Left kidney (tissue), 2 donors: ENCODE results near the gene ELOA. TPM values are rescaled to one million over a fixed set of nuclear protein-coding genes. Genes with fewer than 3 reads are reported as not detected.
"Not testable (repeated sequence)": the region's sequence is repeated elsewhere in the genome, so short reads cannot be mapped to it uniquely, and the experiment has no call there.

ENCODE experiments used
- DNase-seq: peaks from one replicate; pipeline ENCODE4 v3.0.0-alpha.2; 2013
- polyA plus RNA-seq: library from polyadenylated mRNA; unstranded; fragments of 120-200 nt; gene quantifications from one replicate; pipeline ENCODE4 v1.2.1, GENCODE V29; 2013; ENCODE audit not compliant: insufficient read length

ELOA gene
- polyA plus RNA-seq, 1 donor: 38.1 TPM

DNA sequence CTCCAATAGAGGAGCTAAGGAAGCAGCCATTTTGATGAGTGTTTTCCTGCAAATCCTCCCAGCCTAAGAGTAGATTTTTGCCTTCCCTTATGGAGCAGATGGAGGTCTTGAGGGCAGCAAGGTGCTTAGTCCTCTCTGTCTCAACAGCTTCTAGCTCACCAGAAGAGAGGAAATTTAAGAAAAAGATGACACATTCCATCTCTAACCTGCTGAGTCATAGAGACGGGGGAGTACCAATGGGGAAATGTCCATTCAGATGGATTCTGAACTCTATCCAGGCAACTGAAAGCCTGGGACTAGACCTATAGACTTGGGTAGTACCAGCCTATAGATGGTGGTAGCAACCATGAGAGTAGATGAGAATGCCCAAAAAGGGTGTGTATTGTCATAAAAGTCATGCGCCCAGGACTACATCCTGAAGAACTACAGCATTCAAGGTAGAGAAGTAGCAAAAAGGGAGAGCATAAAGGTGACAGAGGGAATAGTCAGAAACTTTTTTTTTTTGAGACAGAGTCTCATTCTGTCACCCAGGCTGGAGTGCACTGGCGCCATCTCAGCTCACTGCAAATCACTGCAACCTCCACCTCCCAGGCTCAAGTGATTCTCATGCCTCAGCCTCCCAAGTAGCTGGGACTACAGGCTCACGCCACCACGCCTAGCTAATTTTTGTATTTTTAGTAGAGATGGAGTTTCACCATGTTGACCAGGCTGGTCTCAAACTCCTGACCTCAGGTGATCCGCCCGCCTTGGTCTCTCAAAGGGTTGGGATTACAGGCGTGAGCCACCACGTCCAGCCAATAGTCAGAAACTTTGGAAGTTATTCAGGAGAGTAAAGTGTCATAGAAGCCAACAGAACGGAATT is 10.7 kb upstream of the ELOA start:
- no peak for DNase-seq

DNA sequence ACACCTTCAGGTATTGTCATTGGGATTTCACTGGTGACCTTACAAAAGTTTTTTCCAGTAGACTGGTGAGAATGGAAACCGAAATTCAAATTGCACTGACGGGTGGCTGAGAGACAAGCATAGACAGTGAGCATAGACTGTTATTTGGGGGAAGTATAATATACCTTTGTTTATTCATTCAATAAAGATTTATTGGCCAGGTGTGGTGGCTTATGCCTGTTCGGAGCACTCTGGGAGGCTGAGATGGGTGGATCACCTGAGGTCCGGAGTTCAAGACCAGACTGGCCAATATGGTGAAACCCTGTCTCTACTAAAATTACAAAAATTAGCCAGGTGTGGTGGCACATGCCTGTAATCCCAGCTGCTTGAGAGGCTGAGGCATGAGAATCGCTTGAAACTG is 10.0 kb upstream of the ELOA start:
- DNase-seq: not testable (repeated sequence)

GRCh38 chr1:23736437-23737134 is 6.7 kb upstream of the ELOA start:
- no peak for DNase-seq

DNA sequence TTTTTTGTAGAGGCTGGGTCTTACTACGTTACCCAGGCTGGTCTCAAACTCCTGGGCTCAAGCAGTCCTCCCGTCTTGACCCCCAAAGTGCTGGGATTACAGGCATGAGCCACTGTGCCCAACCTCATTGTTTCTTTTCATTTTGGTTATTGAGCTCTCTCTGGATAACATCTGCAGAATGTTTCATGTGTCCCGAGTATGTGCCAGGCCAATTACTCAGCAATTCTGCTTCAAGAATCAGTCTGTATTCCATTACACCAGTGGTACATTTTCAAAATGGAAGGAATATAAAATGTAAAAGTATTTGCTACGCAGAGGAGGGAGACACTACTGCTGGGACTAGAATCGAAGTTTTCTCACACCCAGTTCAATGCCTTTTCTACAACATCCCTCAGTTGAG is 1.7 kb upstream of the ELOA start:
- DNase-seq: no peak

GRCh38 chr1:23742670-23743286 is 493 bp upstream of the ELOA start:
- no peak for DNase-seq

GRCh38 chr1:23745515-23745914 is 2.2 kb downstream of the ELOA start:
- no peak for DNase-seq

GRCh38 chr1:23748016-23748415 is 4.7 kb downstream of the ELOA start:
- DNase-seq: no peak

GRCh38 chr1:23751050-23751814 is 8.0 kb downstream of the ELOA start:
- peak; percentile 34 for DNase-seq

GRCh38 chr1:23751815-23752200 is 8.5 kb downstream of the ELOA start:
- no peak for DNase-seq

- DNase-seq: no peak
These were observed 9.6 kb downstream of the ELOA start for GRCh38 chr1:23752909-23753308.

DNA sequence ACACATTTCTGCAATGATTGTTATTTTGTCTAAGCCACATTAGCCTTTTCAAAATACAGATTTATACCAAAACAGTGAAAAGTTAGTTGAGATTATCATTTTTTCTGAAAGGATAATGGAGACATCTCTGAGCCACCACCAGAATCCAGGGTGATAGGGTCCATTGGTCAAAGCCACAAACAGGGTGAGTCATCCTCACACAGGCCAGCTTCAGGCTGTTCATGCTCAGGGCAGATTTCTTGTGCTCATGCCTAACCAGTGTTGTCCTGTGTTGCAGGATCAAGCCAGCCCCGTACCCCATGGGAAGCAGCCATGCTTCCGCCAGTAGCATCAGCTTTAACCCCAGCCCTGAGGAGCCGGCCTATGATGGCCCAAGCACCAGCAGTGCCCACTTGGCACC is 13.4 kb downstream of the ELOA start:
- DNase-seq: no peak

DNA sequence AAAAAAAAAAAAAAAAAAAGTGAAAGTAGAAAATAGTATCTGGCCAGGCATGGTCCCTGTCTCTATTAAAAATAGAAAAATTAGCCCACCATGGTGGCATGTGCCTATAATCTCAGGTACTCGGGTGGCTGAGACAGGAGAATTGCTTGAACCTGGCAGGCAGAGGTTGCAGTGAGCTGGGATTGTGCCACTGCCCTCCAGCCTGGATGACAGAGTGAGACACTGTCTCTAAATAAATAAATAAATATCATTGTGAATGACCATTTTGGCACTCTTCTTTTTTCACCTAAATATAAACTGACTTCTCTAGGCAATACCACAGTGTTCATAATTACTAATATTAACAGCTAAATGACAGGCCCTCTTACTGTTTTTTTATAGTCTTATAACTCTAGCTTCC is 14.5 kb downstream of the ELOA start:
- DNase-seq: no peak

DNA sequence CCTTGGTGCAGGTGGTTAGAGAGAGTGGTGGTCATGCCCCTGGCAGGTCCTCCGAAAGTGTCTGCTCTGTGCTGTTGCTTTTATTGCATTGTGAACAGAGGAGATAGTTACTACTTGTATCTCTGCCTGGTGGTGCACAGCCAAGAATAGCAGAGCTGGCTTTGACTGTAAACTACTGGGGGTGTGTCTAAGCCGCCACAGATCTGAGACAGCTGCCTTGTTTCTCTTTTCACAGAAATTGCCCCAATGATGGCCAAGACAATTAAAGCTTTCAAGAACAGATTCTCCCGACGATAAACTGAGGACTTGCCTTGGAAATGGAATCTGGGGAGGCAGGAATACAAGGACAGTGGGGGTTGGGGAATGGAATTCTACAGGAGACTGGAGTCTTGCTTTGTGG is 16.0 kb downstream of the ELOA start:
- DNase-seq: no peak

DNA sequence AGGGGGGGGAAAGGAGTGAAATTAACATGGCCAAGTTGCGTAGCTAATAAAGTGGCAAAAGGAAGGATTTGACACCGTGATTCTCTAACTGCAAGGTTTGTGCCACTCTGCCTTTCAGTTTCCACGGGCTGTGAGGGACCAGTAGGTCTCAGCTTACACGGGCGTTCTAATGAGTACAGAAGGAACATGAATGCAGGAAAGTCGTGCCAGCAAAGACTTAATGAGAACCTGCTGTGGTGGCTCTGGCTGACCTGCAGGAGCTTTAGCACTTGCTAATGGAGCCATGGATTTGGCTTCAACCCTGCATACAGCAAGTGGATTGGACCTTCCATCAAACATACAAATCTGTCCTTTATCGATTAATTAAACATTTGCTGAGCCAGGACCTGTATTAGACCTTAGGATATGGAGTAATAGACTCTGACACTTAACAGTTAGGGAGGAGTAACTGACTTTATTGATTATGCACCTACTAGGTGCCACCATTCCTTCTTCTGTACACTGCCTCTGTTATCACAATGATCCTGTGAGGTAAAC is 19.8 kb downstream of the ELOA start:
- no peak for DNase-seq

- no peak for DNase-seq
These were observed 25.5 kb downstream of the ELOA start for GRCh38 chr1:23768733-23769132.

DNA sequence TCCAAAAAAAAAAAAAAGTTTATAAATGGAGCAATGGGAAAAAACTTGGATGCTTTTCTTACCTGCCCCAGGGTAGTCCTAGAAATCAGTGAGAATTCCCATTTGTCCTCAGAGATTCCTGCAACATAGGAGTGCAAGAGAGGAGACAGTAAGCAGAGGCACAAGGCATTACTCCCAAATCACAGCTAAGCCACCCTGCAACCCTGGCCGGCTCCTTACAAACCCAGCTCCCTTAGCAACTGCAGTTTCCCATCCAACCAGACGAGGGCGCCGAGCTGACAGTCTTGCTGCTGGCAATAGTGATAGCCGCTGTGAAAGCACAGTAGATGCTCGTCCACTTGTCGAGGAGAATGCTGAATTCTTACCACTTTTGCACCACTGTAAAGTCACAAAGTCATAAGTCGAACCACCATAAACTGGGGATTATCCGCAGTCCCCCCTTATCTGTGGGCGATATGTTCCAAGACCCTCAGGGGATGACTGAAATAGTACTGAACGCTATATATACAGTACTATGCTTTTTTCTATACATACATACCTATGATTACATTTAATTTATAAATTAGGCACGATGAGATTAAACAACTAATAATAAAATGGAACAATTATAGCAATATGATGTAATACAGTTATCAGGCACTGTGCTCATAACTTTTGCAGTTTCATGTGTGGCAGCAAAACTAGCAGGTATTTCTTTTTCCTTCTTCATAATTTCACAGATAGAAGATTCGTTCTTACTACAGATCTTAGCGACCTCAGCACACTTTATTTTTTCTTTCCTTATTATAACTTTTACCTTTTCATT is 29.0 kb downstream of the ELOA start:
- DNase-seq: peak; percentile 76

- DNase-seq: no peak
These were observed 29.6 kb downstream of the ELOA start for GRCh38 chr1:23772854-23773242.

- DNase-seq: no peak
These were observed 31.1 kb downstream of the ELOA start for GRCh38 chr1:23774174-23774880.

DNA sequence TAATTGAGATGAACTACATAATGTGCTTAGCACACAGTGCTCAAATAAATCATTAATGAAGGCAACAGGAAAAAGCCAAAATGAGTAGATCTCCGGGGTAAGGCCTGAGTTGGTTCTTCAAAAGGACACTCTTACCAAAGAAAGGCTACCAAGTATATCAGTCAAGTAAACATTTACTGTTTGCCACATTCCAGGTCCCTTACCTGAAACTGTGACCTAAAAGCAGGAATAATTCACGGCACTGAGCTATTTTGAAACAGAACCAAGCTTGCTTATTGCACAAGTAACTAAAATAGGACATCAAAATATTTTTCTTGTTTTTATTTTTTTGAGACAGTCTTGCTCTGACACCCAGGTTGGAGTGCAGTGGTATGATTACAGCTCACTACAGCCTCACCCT is 32.9 kb downstream of the ELOA start:
- no peak for DNase-seq

GRCh38 chr1:23777979-23778814 is 34.9 kb downstream of the ELOA start, which contains the start of gene PITHD1:
PITHD1 (plus strand) TSS chr1:23778418; CDS start chr1:23778516, 98 bp downstream.
- DNase-seq: peak; percentile 89
